Measurements from ENCODE around the gene SFR1.

SFR1 gene

GRCh38 chr10:104080762-104081161, 41.2 kb upstream of the SFR1 start:
- Histone ChIP-seq H2AFZ (ENCODE audit: low read length) (no peak overlapping the region), H3K4me2 (ENCODE audit: low read depth, low read length) (no peak overlapping the region), H3K9me3 (replicated peaks; ENCODE audit: insufficient read depth, low read length) (no peaks in the 10 kb centered on the region), H3K4me3 (ENCODE audit: low read length) (no peak overlapping the region), H3K4me1 (ENCODE audit: low read length) (no peaks in the 10 kb centered on the region), H3K9me2 (replicated peaks; ENCODE audit: insufficient read depth, low read length) (no peaks in the 10 kb centered on the region), H3K27me3 (replicated peaks; ENCODE audit: insufficient read depth, low read length) (no peaks in the 10 kb centered on the region), H3K36me3 (replicated peaks; ENCODE audit: insufficient read depth, low read length) (no peaks in the 10 kb centered on the region), H3F3A (ENCODE audit: insufficient read depth, low read length) (no peaks in the 10 kb centered on the region), H4K20me1 (ENCODE audit: insufficient read depth, low read length) (no peaks in the 10 kb centered on the region), H3K27ac (ENCODE audit: low read length) (no peak overlapping the region), H3K79me2 (ENCODE audit: low read length) (no peaks in the 10 kb centered on the region), H3K9ac (ENCODE audit: low read length) (no peak overlapping the region)
- DNase-seq: peak; percentile 42
- peak; percentile 60 for TF ChIP-seq CTCF (IDR thresholded peaks at IDR 0.05; ENCODE audit: low read length)
- no peak for TF ChIP-seq EZH2phosphoT487 (IDR thresholded peaks at IDR 0.05; ENCODE audit: low read length)

- no peak overlapping the region for H3K4me2 ChIP-seq (ENCODE audit: low read depth, low read length)
- no peaks in the 10 kb centered on the region for H4K20me1 ChIP-seq (ENCODE audit: insufficient read depth, low read length)
- H3F3A ChIP-seq (ENCODE audit: insufficient read depth, low read length): no peaks in the 10 kb centered on the region
- H3K9me2 ChIP-seq (replicated peaks; ENCODE audit: insufficient read depth, low read length): no peaks in the 10 kb centered on the region
- H3K27ac ChIP-seq (ENCODE audit: low read length): no peak overlapping the region
- no peaks in the 10 kb centered on the region for H3K4me1 ChIP-seq (ENCODE audit: low read length)
- H3K27me3 ChIP-seq (replicated peaks; ENCODE audit: insufficient read depth, low read length): no peaks in the 10 kb centered on the region
- H3K79me2 ChIP-seq (ENCODE audit: low read length): no peaks in the 10 kb centered on the region
- H3K9ac ChIP-seq (ENCODE audit: low read length): no peak overlapping the region
- H3K9me3 ChIP-seq (replicated peaks; ENCODE audit: insufficient read depth, low read length): no peaks in the 10 kb centered on the region
- no peaks in the 10 kb centered on the region for H3K36me3 ChIP-seq (replicated peaks; ENCODE audit: insufficient read depth, low read length)
- no peak overlapping the region for H2AFZ ChIP-seq (ENCODE audit: low read length)
- DNase-seq: no peak
- H3K4me3 ChIP-seq (ENCODE audit: low read length): no peak overlapping the region
- no peak for TF ChIP-seq EZH2phosphoT487 (IDR thresholded peaks at IDR 0.05; ENCODE audit: low read length)
- no peak for TF ChIP-seq CTCF (IDR thresholded peaks at IDR 0.05; ENCODE audit: low read length)
- TF ChIP-seq EZH2 (optimal IDR thresholded peaks at IDR 0.05; ENCODE audit: low read depth, low read length): no peak
These were observed 40.0 kb upstream of the SFR1 start for GRCh38 chr10:104081998-104082397.

GRCh38 chr10:104084482-104085142, 37.4 kb upstream of the SFR1 start:
- no peak overlapping the region for H2AFZ ChIP-seq (ENCODE audit: low read length)
- no peaks in the 10 kb centered on the region for H3K27me3 ChIP-seq (replicated peaks; ENCODE audit: insufficient read depth, low read length)
- no peaks in the 10 kb centered on the region for H3K9me2 ChIP-seq (replicated peaks; ENCODE audit: insufficient read depth, low read length)
- H3K9me3 ChIP-seq (replicated peaks; ENCODE audit: insufficient read depth, low read length): no peaks in the 10 kb centered on the region
- no peaks in the 10 kb centered on the region for H3K4me1 ChIP-seq (ENCODE audit: low read length)
- TF ChIP-seq EZH2 (optimal IDR thresholded peaks at IDR 0.05; ENCODE audit: low read depth, low read length) (no peak), EZH2phosphoT487 (IDR thresholded peaks at IDR 0.05; ENCODE audit: low read length) (no peak), CTCF (IDR thresholded peaks at IDR 0.05; ENCODE audit: low read length) (no peak)
- H3K79me2 ChIP-seq (ENCODE audit: low read length): no peaks in the 10 kb centered on the region
- no peak overlapping the region for H3K9ac ChIP-seq (ENCODE audit: low read length)
- H3K36me3 ChIP-seq (replicated peaks; ENCODE audit: insufficient read depth, low read length): no peaks in the 10 kb centered on the region
- no peaks in the 10 kb centered on the region for H4K20me1 ChIP-seq (ENCODE audit: insufficient read depth, low read length)
- no peak overlapping the region for H3K27ac ChIP-seq (ENCODE audit: low read length)
- no peaks in the 10 kb centered on the region for H3F3A ChIP-seq (ENCODE audit: insufficient read depth, low read length)
- H3K4me3 ChIP-seq (ENCODE audit: low read length): no peak overlapping the region
- no peak overlapping the region for H3K4me2 ChIP-seq (ENCODE audit: low read depth, low read length)
- no peak for DNase-seq

Data from MM.1S (cell line).